ENCODE results near the gene CIB1. TPM values are rescaled to one million over a fixed set of nuclear protein-coding genes. Genes with fewer than 3 reads are reported as not detected.
"Not testable (repeated sequence)": the region's sequence is repeated elsewhere in the genome, so short reads cannot be mapped to it uniquely, and the experiment has no call there.

CIB1 gene
- total RNA-seq, 1 experiment from 2014 or later: 23.0 TPM

GRCh38 chr15:90280743-90281142, 47.0 kb upstream of the CIB1 start:
- H2AK5ac ChIP-seq (ENCODE audit: insufficient read length, low read length); H3K9ac ChIP-seq (ENCODE audit: extremely low read depth, insufficient read length, low read length); H3K18ac ChIP-seq (ENCODE audit: insufficient read length, low read depth, low read length); H3K23me2 ChIP-seq (ENCODE audit: insufficient read length, low read depth, low read length, poor library complexity, severe bottlenecking); H2BK5ac ChIP-seq (ENCODE audit: insufficient read length, low read length); H4K8ac ChIP-seq (replicated peaks; ENCODE audit: insufficient read length, low read depth, low read length); H2BK20ac ChIP-seq (ENCODE audit: low read depth, low read length, poor library complexity, severe bottlenecking); H3T11ph ChIP-seq (ENCODE audit: low read length); H3K4me1 ChIP-seq (ENCODE audit: insufficient read depth, low read length); H3K4me1 Mint-ChIP-seq; H3K27ac Mint-ChIP-seq; H4K91ac ChIP-seq (ENCODE audit: insufficient read length, low read depth, low read length); H3K4me3 Mint-ChIP-seq; H2BK15ac ChIP-seq (ENCODE audit: low read depth, low read length); H3K23ac ChIP-seq (ENCODE audit: insufficient read length, low read depth, low read length); H4K20me1 ChIP-seq (ENCODE audit: control insufficient read depth, insufficient read depth, insufficient read length); H4K5ac ChIP-seq (ENCODE audit: insufficient read length, low read depth, low read length); DNase-seq; H3K4ac ChIP-seq (ENCODE audit: low read depth, low read length); H3K27ac ChIP-seq (ENCODE audit: insufficient read length, low read depth, low read length); H3K36me3 Mint-ChIP-seq (ENCODE audit: insufficient read depth in 1 of 3, low read depth in 3 of 3); H3K79me1 ChIP-seq (ENCODE audit: insufficient read depth, low read depth, low read length, poor library complexity, severe bottlenecking); H3K56ac ChIP-seq (ENCODE audit: insufficient read length, low read depth, low read length); H2BK120ac ChIP-seq (ENCODE audit: low read depth, low read length, poor library complexity, severe bottlenecking); H2BK12ac ChIP-seq (ENCODE audit: insufficient read length, low read depth, low read length); H2AFZ ChIP-seq (ENCODE audit: low read length); H3K27me3 ChIP-seq (ENCODE audit: insufficient read depth, low read length); H3K27me3 Mint-ChIP-seq (ENCODE audit: low read depth); H3K9me3 ChIP-seq (ENCODE audit: control insufficient read depth, low read depth, low read length); H3K79me2 ChIP-seq (ENCODE audit: insufficient read depth, low read length); H3K4me2 ChIP-seq (ENCODE audit: insufficient read depth, insufficient read length, low read length); H3K14ac ChIP-seq (ENCODE audit: insufficient read depth, low read length); H3K9me3 Mint-ChIP-seq: not testable (repeated sequence)
- no CpG with 5 or more reads among the region's 5 CpGs for WGBS (ENCODE audit: extremely low coverage, insufficient read length, low lambda C conversion rate)

- H3K4me1 ChIP-seq (ENCODE audit: insufficient read depth, low read length): not testable (repeated sequence)
Observed at GRCh38 chr15:90278467-90278866, 44.7 kb upstream of the CIB1 start.

More at GRCh38 chr15:90278467-90278866, 44.7 kb upstream of the CIB1 start:
- not testable (repeated sequence) for H3K9me3 Mint-ChIP-seq; H3K36me3 Mint-ChIP-seq (ENCODE audit: insufficient read depth in 1 of 3, low read depth in 3 of 3); H3K4me1 Mint-ChIP-seq; H2BK120ac ChIP-seq (ENCODE audit: low read depth, low read length, poor library complexity, severe bottlenecking); H3K79me1 ChIP-seq (ENCODE audit: insufficient read depth, low read depth, low read length, poor library complexity, severe bottlenecking); H2AFZ ChIP-seq (ENCODE audit: low read length); H3K23me2 ChIP-seq (ENCODE audit: insufficient read length, low read depth, low read length, poor library complexity, severe bottlenecking); H3K4me3 Mint-ChIP-seq; H2BK15ac ChIP-seq (ENCODE audit: low read depth, low read length); H3K4ac ChIP-seq (ENCODE audit: low read depth, low read length); H3K14ac ChIP-seq (ENCODE audit: insufficient read depth, low read length); H3T11ph ChIP-seq (ENCODE audit: low read length); H2BK5ac ChIP-seq (ENCODE audit: insufficient read length, low read length); H3K9ac ChIP-seq (ENCODE audit: extremely low read depth, insufficient read length, low read length); H4K5ac ChIP-seq (ENCODE audit: insufficient read length, low read depth, low read length); H2BK20ac ChIP-seq (ENCODE audit: low read depth, low read length, poor library complexity, severe bottlenecking); H3K56ac ChIP-seq (ENCODE audit: insufficient read length, low read depth, low read length); H2BK12ac ChIP-seq (ENCODE audit: insufficient read length, low read depth, low read length); H3K23ac ChIP-seq (ENCODE audit: insufficient read length, low read depth, low read length); H3K4me2 ChIP-seq (ENCODE audit: insufficient read depth, insufficient read length, low read length); H4K8ac ChIP-seq (replicated peaks; ENCODE audit: insufficient read length, low read depth, low read length); H3K27me3 Mint-ChIP-seq (ENCODE audit: low read depth); H3K9me3 ChIP-seq (ENCODE audit: control insufficient read depth, low read depth, low read length); H3K79me2 ChIP-seq (ENCODE audit: insufficient read depth, low read length); H3K27ac Mint-ChIP-seq; H3K27me3 ChIP-seq (ENCODE audit: insufficient read depth, low read length); H4K91ac ChIP-seq (ENCODE audit: insufficient read length, low read depth, low read length); H3K27ac ChIP-seq (ENCODE audit: insufficient read length, low read depth, low read length); H4K20me1 ChIP-seq (ENCODE audit: control insufficient read depth, insufficient read depth, insufficient read length); H3K18ac ChIP-seq (ENCODE audit: insufficient read length, low read depth, low read length); DNase-seq; H2AK5ac ChIP-seq (ENCODE audit: insufficient read length, low read length)
- WGBS (ENCODE audit: extremely low coverage, insufficient read length, low lambda C conversion rate): no CpG with 5 or more reads among the region's 12 CpGs

Measured in H9 (cell line).